ENCODE results near the gene BAIAP2.

BAIAP2 gene

GRCh38 chr17:81159611-81160265 is 124.8 kb downstream of the BAIAP2 start:
- no peak for DNase-seq (ENCODE audit: low spot score)

- no peak for DNase-seq (ENCODE audit: low spot score)
These were observed 125.4 kb downstream of the BAIAP2 start for GRCh38 chr17:81160306-81160705.

GRCh38 chr17:81160747-81161453 is 125.9 kb downstream of the BAIAP2 start:
- DNase-seq (ENCODE audit: low spot score) = no peak

GRCh38 chr17:81161536-81161935 is 126.6 kb downstream of the BAIAP2 start:
- no peak for DNase-seq (ENCODE audit: low spot score)

- DNase-seq (ENCODE audit: low spot score) = no peak
These were observed 127.0 kb downstream of the BAIAP2 start for GRCh38 chr17:81161972-81162371.

- DNase-seq (ENCODE audit: low spot score) = no peak
These were observed 127.5 kb downstream of the BAIAP2 start for GRCh38 chr17:81162491-81162890.

GRCh38 chr17:81163051-81163695 is 128.2 kb downstream of the BAIAP2 start:
- no peak for DNase-seq (ENCODE audit: low spot score)

DNA sequence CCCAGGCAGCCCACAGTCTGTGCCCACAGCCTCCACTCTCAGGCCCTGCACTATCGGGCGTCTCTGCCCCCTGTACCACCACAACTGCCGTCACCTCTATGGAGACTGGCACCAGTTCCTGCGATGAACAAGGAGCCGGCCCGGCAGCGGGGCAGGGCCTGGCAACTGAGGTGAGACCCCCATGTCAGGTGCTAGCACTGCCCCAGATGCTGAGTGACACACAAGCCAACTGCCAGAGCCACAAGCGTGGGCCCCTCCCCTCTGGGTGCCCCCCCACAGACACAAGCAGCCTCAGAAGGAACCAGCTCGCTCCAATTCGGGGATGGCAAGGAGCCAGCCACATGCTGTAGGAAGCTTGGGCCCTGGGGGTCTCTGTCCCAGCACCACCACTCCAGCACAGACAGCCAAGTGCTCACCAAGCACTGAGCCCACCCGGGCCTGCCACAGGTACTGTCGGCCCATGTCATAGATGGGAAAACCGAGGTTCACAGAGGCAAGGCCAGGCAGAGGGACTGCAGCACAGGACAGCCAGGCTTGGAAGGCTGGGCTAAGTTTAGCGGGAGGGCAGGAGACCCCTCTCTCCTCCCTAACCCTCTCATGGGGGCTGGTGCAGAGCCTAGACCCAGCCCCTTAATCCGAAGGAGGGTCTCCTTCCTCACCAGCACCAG is 128.9 kb downstream of the BAIAP2 start:
- DNase-seq (ENCODE audit: low spot score) = no peak

- DNase-seq (ENCODE audit: low spot score) = no peak
These were observed 129.7 kb downstream of the BAIAP2 start for GRCh38 chr17:81164371-81165245.

- DNase-seq (ENCODE audit: low spot score) = no peak
These were observed 130.5 kb downstream of the BAIAP2 start, which contains the start of gene PVALEF for GRCh38 chr17:81165246-81166032. Gene PVALEF, plus strand, starts transcription at chr17:81165507. Its CDS starts 15,720 bp downstream, at chr17:81181227.

DNA sequence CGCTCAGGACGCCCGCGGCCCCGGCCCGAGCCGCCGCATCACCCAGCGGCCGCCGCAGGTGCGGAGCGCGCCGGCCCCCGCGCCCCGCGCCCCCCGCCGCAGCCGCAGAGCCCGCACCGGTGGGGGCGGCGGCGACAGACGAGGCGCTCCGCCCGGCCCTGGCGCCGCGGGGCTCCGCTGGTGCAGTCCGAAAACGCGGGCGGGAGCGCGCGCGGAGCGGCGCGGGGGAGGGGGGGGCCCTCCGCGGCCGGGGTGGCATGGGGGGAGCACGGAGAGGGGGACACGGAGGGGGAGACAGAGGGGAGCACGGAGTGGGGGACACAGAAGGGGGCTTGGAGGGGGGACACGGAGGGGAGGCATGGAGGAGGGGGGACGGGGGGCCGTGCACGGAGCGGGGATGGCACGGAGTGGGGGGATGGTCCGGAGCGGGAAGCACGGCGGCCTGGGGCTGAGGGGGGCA is 131.1 kb downstream of the BAIAP2 start, which contains the start of gene AATK:
TSS of gene AATK (minus strand) at position 189 of the 460 bp plus-strand sequence. CDS start 229 bp downstream, outside the sequence.
- no peak for DNase-seq (ENCODE audit: low spot score)

All from AG08395 (cell line).